K562 (cell line): Measurements from ENCODE around the gene CALHM3. TPM values are rescaled to one million over a fixed set of nuclear protein-coding genes. Genes with fewer than 3 reads are reported as not detected.

Source experiments
- ATAC-seq: fragments of 200-7000 bp; cut with Tn5 transposase; 3 replicates; pipeline ENCODE4 v1.9.1; 2020; ENCODE audit warnings: moderate library complexity
- BruUV-seq: library from RNA; stranded (reverse); fragments of 400-500 nt; replicated peaks from 2 replicates; lab custom pipeline; 2021; lab: Mats Ljungman, UMichigan
- CTCF ChIA-PET: fragments of 300-600 bp; formaldehyde crosslinking; extraction: SDS; loops from one replicate; lab custom pipeline; 2021; ENCODE audit warnings: low intra/inter-chr PET ratio; lab: Yijun Ruan, JAX
- POLR2A ChIA-PET: fragments of 300-600, 350-650 bp; sonication (Branson Sonifier 250); formaldehyde crosslinking; extraction: SDS; loops from one replicate; lab custom pipeline; 2021; ENCODE audit warnings: antibody characterized with exemption, inconsistent platforms; lab: Yijun Ruan, JAX
- DNase-seq, 4 experiments: peaks; one replicate each; pipeline versions ENCODE4 v3.0.0 to v3.0.0-alpha.2; 2011 to 2018; ENCODE audit warnings: low spot score in 3 of 4, mixed read lengths in 3 of 4; ENCODE audit errors: extremely low read depth in 1 of 4
- FAIRE-seq: peaks from 2 replicates; lab custom pipeline; 2011; peaks lifted over from hg19 to GRCh38; lab: Jason Lieb, UNC
- H2AFZ ChIP-seq: 2 replicates; pipeline ENCODE4 v1.6.0; 2011; ENCODE audit warnings: low read depth, low read length, control low read depth, inconsistent platforms
- H3K27ac ChIP-seq: fragments of 200-600 bp; 3 replicates; pipeline ENCODE4 v1.8.0; 2011; ENCODE audit warnings: low read depth, mild to moderate bottlenecking, control low read depth, inconsistent platforms, low read length, moderate library complexity, mixed read lengths; ENCODE audit errors: extremely low read depth
- H3K27me3 ChIP-seq, 2 experiments: fragments of 300-600 bp in 1 of 2; 2 replicates in 1 of 2; 3 replicates in 1 of 2; pipeline versions ENCODE4 v1.6.0 to v1.8.0; 2011; ENCODE audit warnings: inconsistent platforms in 2 of 2, low read length in 2 of 2, mild to moderate bottlenecking in 1 of 2, mixed read lengths in 1 of 2, moderate library complexity in 1 of 2; ENCODE audit not compliant: control insufficient read depth in 2 of 2, insufficient read depth in 2 of 2
- H3K36me3 ChIP-seq: fragments of 300-600 bp; 3 replicates; pipeline ENCODE4 v1.8.0; 2011; ENCODE audit warnings: mild to moderate bottlenecking, low read length, inconsistent platforms; ENCODE audit not compliant: control insufficient read depth, insufficient read depth
- H3K4me1 ChIP-seq, 2 experiments: fragments of 200-600 bp in 1 of 2; replicated peaks in 1 of 2; 2 replicates in 1 of 2; 3 replicates in 1 of 2; pipeline versions ENCODE4 v1.5.1 to v1.8.0; 2011; ENCODE audit warnings: inconsistent platforms in 2 of 2, low read length in 2 of 2, mild to moderate bottlenecking in 1 of 2, mixed read lengths in 1 of 2, moderate library complexity in 1 of 2; ENCODE audit not compliant: control insufficient read depth in 2 of 2, insufficient read depth in 2 of 2
- H3K4me2 ChIP-seq: 2 replicates; pipeline ENCODE4 v1.6.1; 2011; ENCODE audit warnings: low read length, control low read depth, inconsistent platforms, mixed read lengths; ENCODE audit not compliant: insufficient read depth
- H3K4me3 ChIP-seq: fragments of 200-600 bp; sonication (generic), shearing (Covaris generic); 2 replicates; pipeline ENCODE4 v1.5.1; 2016; ENCODE audit warnings: control low read depth, inconsistent platforms
- H3K79me2 ChIP-seq: fragments of 200-600 bp; 3 replicates; pipeline ENCODE4 v1.8.0; 2011; ENCODE audit warnings: low read length, inconsistent platforms; ENCODE audit not compliant: control insufficient read depth, insufficient read depth
- H3K9ac ChIP-seq, 2 experiments: 2 replicates each; pipeline versions ENCODE4 v1.6.0 to v1.6.1; 2011; ENCODE audit warnings: low read depth in 2 of 2, low read length in 2 of 2, control low read depth in 1 of 2, inconsistent platforms in 1 of 2, mild to moderate bottlenecking in 1 of 2, mixed read lengths in 1 of 2; ENCODE audit not compliant: insufficient read depth in 1 of 2
- H3K9me1 ChIP-seq: one replicate; pipeline ENCODE4 v1.6.0; 2011; ENCODE audit warnings: inconsistent platforms, mild to moderate bottlenecking, low read length, moderate library complexity; ENCODE audit not compliant: control insufficient read depth, insufficient read depth
- H3K9me3 ChIP-seq: replicated peaks from 2 replicates; pipeline ENCODE4 v1.5.1; 2011; ENCODE audit warnings: low read depth, low read length, inconsistent platforms; ENCODE audit not compliant: control insufficient read depth, insufficient read depth
- H4K20me1 ChIP-seq: replicated peaks from 2 replicates; pipeline ENCODE4 v1.6.1; 2011; ENCODE audit warnings: low read length, inconsistent platforms, mixed read lengths; ENCODE audit not compliant: control insufficient read depth, insufficient read depth
- ATF3 ChIP-seq, 2 experiments: fragments of 450-650 bp in 1 of 2; sonication (generic) in 1 of 2; formaldehyde crosslinking in 1 of 2; IDR thresholded peaks in 1 of 2; conservative IDR thresholded peaks in 1 of 2; 2 replicates each; pipeline versions ENCODE4 v1.6.1 to v1.8.1; 2016 to 2023; ENCODE audit warnings: mild to moderate bottlenecking in 2 of 2, moderate library complexity in 2 of 2, inconsistent platforms in 1 of 2, missing genetic modification reagents in 1 of 2
- CBFB ChIP-seq: sonication (generic); formaldehyde crosslinking; IDR thresholded peaks from 2 replicates; pipeline ENCODE4 v1.4.0; 2020; ENCODE audit warnings: mild to moderate bottlenecking, missing genetic modification reagents
- E2F6 ChIP-seq, 2 experiments: IDR thresholded peaks; 2 replicates each; pipeline ENCODE4 v1.6.1; 2011; ENCODE audit warnings: borderline replicate concordance in 1 of 2, control low read depth in 1 of 2, low read depth in 1 of 2, low read length in 1 of 2, mild to moderate bottlenecking in 1 of 2, mixed read lengths in 1 of 2, moderate library complexity in 1 of 2; ENCODE audit not compliant: insufficient read depth in 1 of 2, insufficient read length in 1 of 2, poor library complexity in 1 of 2, severe bottlenecking in 1 of 2; ENCODE audit errors: extremely low read depth in 1 of 2
- E4F1 ChIP-seq: fragments of 250-450 bp; sonication (Bioruptor Pico); IDR thresholded peaks from 2 replicates; pipeline ENCODE4 v1.5.0; 2021; ENCODE audit warnings: mild to moderate bottlenecking, borderline replicate concordance
- GATAD2A ChIP-seq: fragments of 450-650 bp; IDR thresholded peaks from 2 replicates; pipeline ENCODE4 v1.6.1; 2017
- NR1H2 ChIP-seq: sonication (generic); formaldehyde crosslinking; IDR thresholded peaks from 2 replicates; pipeline ENCODE4 v1.4.0; 2020; ENCODE audit warnings: mild to moderate bottlenecking, missing genetic modification reagents
- TRIM28 ChIP-seq: fragments of 450-650 bp; IDR thresholded peaks from 2 replicates; pipeline ENCODE4 v1.6.1; 2017
- ZNF175 ChIP-seq: fragments of 200-800 bp; sonication (Bioruptor generic); IDR thresholded peaks from 2 replicates; pipeline ENCODE4 v1.6.1; 2016; ENCODE audit warnings: low read depth, mild to moderate bottlenecking, missing genetic modification characterization, missing compliant biosample characterization
- ZNF512 ChIP-seq: IDR thresholded peaks from 2 replicates; pipeline ENCODE4 v1.6.1; 2016; ENCODE audit warnings: missing genetic modification characterization, missing compliant biosample characterization
- ZNF668 ChIP-seq: fragments of 250-450 bp; sonication (Bioruptor Pico); IDR thresholded peaks from 2 replicates; pipeline ENCODE4 v1.8.0; 2022; ENCODE audit warnings: mild to moderate bottlenecking, inconsistent platforms
- WGBS: fragments of 100-300 bp; shearing (Covaris generic); methylation state at CpG from one replicate; pipeline ENCODE4 v1.1.6; 2016; ENCODE audit warnings: low coverage, mixed read lengths; ENCODE audit not compliant: insufficient coverage; ENCODE audit errors: missing lambda C conversion rate; 5-methylcytosine and 5-hydroxymethylcytosine counted together
- in situ Hi-C: fragments of 300-500 bp; cut with MboI; formaldehyde crosslinking; loops from 4 replicates; pipeline ENCODE4 v1.15.0; 2018; ENCODE audit warnings: inconsistent platforms, mixed read lengths
- intact Hi-C: fragments of 100-400 bp; cut with micrococcal nuclease; formaldehyde crosslinking; loops from 2 replicates; pipeline ENCODE4 v1.14.2; 2022
- polyA plus RNA-seq, 8 experiments: library from polyadenylated mRNA; depleted of rRNA in 4 of 8; stranded (reverse) in 5 of 8; unstranded in 3 of 8; fragments of >200 nt; fragmentation: Nextera tagmentation in 2 of 8; fragmentation: Illumina TruSeq in 1 of 8; extraction: Ambion mirVana in 2 of 8; extraction: Trizol in 1 of 8; gene quantifications; 2 replicates each; pipeline versions ENCODE4 v1.2.1 to v1.2.3, GENCODE V29; 2011 to 2014; ENCODE audit warnings: inconsistent platforms in 1 of 8, missing spikeins in 1 of 8
- total RNA-seq, 7 experiments: library from RNA; depleted of rRNA in 6 of 7; stranded (reverse); fragments of >200 nt in 6 of 7; fragmentation: Illumina TruSeq in 2 of 7; extraction: Trizol in 2 of 7; gene quantifications; 2 replicates each; pipeline versions ENCODE4 v1.2.1 to v1.2.3, GENCODE V29; 2011 to 2021; ENCODE audit warnings: low replicate concordance in 1 of 7

The CALHM3 gene
- total and polyA plus RNA-seq, 9 of the 15 experiments (the other 6 are each of a cell fraction or from before 2014, with no cell fraction given): not detected

- Histone ChIP-seq H3K27me3 (peaks cover 3 to 31% of the 10 kb centered on the region in 2 experiments; a peak in 3 of 5 replicates), H3K4me1 (peaks cover 0 to 3% of the 10 kb centered on the region in 2 experiments; a peak in 2 of 5 replicates), H4K20me1 (no peaks in the 10 kb centered on the region), H3K79me2 (no peaks in the 10 kb centered on the region), H3K36me3 (no peaks in the 10 kb centered on the region), H3K9ac (no peak overlapping the region), H3K9me1 (no peaks in the 10 kb centered on the region), H2AFZ (no peak overlapping the region), H3K9me3 (no peaks in the 10 kb centered on the region), H3K4me3 (no peak overlapping the region), H3K4me2 (no peak overlapping the region), H3K27ac (no peak overlapping the region)
- BruUV-seq: no TSS peak
- 3% methylated on average over 5 of the region's 8 CpGs for WGBS
- CTCF ChIA-PET: no interaction called here
- in situ Hi-C loops (no loop called here), intact Hi-C loops (no loop called here)
- TF ChIP-seq E2F6 (IDR thresholded peaks at IDR 0.05; ENCODE audit: borderline replicate concordance in 1 of 2, extremely low read depth in 1 of 2, insufficient read depth in 1 of 2, insufficient read length in 1 of 2, low read depth in 1 of 2, low read length in 1 of 2, poor library complexity in 1 of 2, severe bottlenecking in 1 of 2) (no peak), ATF3 (IDR thresholded peaks at IDR 0.05) (no peak), ATF3 (CRISPR knock-in tag; conservative IDR thresholded peaks at IDR 0.05) (no peak), GATAD2A (no peak), ZNF175 (CRISPR knock-in tag) (no peak), NR1H2 (CRISPR knock-in tag) (no peak), TRIM28 (no peak), CBFB (CRISPR knock-in tag) (no peak), ZNF668 (CRISPR knock-in tag) (no peak), ZNF512 (tag) (no peak), E4F1 (CRISPR knock-in tag) (no peak)
- ATAC-seq (no peak), DNase-seq (no peak), FAIRE-seq (no peak)
- POLR2A ChIA-PET: interaction anchor here (0.5 to 1.2 kb wide), 3 partner anchors 12 to 52 kb away, joined by 3 to 4 read pairs (median 3); no protein-coding TSS in a partner anchor
Measured at GRCh38 chr10:103510046-103510685, 31.1 kb upstream of the CALHM3 start.
